Stimulated activated CD4-positive, alpha-beta T cell treated with anti-CD3 and anti-CD28 coated beads, Interleukin-4, amount 100 ng/mL, for 4 hours (primary cell): ENCODE results near the gene TWSG1.
"Not testable (repeated sequence)": the region's sequence is repeated elsewhere in the genome, so short reads cannot be mapped to it uniquely, and the experiment has no call there.

Source experiments
- DNase-seq, 2 experiments: peaks; one replicate each; pipeline ENCODE4 v3.0.0-alpha.2; 2020

Gene TWSG1

DNA sequence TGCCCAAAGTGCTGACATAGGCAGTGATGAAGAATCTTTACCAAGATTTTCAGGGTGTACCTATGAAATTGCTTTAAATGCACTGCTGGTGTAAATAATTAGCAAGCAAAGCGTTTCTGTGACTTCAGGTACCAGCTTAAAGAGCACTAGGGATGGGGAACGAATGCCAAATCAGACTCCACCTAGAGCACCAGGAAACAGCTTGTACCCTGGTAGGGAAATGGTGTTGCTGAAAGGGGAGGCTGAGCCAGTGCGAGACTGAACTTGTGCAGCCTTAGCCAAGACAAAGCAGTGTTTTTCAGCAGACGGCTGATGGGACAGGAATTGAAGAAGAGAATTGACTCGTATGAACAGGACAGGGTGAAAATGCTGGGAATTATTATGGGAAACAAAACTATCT lies 65.6 kb downstream of the TWSG1 start:
- no peak for DNase-seq

- DNase-seq: no peak
Measured at GRCh38 chr18:9401176-9401575, 66.6 kb downstream of the TWSG1 start.

- DNase-seq: not testable (repeated sequence)
Measured at GRCh38 chr18:9402358-9403007, 67.9 kb downstream of the TWSG1 start.

DNA sequence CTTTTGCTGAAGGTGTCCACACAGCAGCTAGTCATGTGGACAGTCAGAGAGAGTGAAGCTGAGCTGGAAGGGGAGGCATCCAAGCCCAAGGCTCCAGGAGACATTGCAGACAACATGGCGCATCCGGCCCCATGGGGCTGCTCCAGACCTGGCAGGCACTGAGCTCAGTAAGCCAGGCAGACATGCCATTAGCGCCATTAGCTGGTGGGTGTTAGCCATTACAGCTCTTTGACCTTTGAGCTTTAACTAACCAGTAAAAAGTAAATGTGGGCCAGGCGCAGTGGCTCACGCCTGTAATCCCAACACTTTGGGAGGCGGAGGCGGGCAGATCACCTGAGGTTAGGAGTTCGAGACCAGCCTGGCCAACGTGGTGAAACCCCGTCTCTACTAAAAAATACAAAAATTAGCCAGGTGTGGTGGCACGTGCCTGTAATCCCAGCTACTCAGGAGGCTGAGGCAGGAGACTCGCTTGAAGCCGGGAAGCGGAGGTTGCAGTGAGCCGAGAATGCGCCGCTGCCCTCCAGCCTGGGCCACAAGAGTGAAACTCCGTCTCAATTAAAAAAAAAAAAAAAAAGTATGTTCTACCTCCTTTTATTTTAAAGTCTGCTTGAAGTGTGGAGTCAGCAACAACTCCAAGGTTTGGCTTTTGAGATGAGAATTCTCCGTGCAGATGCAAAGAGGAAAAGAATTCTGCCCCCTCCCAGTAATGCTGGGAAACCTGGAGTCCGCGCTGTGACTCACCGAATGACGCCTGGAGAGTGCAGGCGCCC lies 69.4 kb downstream of the TWSG1 start:
- no peak for DNase-seq

DNA sequence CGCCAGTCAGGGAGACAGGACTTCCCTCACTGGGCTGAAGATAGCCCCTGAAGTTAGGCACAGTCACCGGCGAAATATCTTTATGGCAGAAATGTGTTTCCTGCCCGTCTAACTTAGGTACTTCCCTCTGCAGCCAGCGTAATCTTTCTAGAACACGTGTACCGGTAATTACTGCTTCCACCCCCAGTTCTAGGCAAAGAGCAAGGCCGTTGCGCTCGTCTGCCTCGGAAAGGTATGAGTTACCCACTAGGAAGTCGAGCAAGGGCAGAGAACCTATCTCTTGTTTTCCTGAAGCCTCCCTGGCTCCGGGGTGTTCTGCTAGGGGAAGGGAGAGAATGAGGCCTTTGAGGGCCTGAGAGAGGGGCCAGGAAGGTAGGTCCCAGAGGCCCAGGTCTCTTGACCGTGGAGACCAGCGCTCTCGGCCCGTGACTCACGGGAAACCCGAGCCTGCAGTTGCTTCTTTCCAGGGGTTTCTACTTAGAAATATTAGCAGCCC lies 70.0 kb downstream of the TWSG1 start:
- peak; percentile 17 to 30 for DNase-seq

DNA sequence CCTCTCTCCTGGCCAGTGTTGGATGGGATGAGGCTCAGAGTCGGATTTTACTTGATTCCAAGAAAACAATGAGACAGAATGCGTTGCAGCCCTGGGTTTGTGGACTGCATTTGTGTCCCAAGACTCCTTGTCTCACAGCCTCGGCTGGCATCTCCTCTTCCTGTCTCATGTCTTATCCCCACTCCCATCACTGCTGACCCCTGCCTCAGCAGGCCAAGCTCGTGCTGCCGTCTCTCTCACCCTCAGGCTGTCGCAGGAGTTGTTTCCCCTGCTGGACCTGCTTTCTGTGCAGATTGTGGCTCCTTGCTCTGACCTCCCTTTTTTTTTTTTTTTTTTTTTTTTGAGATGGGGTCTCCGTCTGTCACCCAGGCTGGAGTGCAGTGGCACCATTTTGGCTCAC lies 70.6 kb downstream of the TWSG1 start:
- DNase-seq: no peak

GRCh38 chr18:9405977-9406376 lies 71.4 kb downstream of the TWSG1 start:
- no peak for DNase-seq

DNA sequence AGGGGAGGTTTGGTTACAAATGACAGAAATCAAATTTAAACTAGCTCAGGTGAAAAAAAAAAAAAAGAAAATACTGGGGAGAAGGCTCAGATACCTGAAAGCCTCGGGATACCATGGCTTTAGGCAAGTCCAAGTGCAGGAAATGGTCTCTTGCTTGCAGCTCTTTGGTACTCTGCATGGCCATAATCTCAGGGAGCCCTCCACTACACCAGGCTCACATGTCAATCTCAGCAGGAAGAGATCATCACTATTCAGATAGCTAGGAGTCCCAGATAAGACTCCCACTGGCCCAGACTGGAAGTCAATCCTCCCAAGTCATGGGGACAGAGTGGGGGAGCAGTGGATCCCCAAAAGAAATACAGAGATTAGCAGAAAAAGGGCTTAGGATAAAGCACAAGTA lies 75.9 kb downstream of the TWSG1 start:
- DNase-seq: no peak

GRCh38 chr18:9413576-9413975 lies 79.0 kb downstream of the TWSG1 start:
- DNase-seq: no peak

DNA sequence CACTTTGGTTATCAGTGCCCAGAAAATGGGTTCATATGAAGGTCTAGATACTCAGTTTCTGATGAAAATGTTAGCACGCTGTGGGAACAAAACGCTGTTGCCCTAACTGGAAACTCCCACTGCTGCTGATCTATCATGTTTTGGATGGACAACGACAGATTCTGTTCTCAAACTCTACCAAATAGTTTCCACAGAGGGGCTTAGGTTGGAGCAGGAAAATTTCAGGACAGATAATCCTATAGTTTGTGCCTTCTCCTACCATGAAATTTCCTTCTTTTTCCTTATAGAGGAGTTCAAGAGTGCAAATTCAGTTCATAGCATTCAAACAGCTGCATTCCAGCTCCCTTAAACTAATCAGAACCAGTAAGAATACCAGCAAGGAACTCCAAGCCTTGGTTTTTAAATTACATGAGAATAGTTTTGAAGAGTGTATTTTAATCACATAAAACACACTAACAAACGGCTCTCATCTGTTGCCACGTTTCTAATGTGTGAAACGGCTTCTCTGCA lies 82.0 kb downstream of the TWSG1 start:
- no peak for DNase-seq

DNA sequence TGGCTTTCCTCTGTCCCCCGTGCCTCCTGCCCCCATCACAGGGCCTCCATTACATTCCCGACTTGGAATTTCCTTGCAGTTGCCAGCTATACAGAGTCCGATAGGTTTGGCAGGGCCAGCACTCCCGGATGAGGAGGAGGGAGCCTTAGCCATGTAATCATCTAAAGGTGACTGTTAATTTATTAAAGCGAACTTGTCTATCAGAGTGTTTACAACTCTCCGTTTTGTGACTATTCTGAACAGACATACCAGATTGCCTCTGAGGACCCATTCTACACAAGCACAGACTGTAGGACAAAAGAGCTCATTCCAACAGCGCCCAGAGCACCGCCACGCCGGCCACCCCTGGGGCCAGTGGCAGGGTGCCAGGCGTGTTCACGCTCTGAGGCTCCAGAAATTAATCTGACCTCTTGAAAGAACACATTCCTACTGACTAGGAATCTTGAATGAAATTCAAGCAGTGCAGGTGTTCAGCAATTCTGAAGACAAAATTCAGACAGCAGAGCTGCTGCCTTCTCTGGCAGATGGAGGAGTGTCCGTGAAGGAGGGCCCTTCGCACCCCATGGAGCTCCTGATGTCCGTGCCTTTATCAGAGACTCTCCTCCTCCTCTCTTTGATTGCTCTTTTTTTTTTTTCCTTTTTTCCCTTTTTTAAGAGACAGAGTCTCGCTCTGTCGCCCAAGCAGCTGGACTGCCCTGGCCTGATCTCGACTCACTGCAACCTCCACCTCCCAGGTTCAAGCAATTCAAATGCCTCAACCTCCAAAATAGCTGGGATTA lies 82.7 kb downstream of the TWSG1 start:
- no peak for DNase-seq

DNA sequence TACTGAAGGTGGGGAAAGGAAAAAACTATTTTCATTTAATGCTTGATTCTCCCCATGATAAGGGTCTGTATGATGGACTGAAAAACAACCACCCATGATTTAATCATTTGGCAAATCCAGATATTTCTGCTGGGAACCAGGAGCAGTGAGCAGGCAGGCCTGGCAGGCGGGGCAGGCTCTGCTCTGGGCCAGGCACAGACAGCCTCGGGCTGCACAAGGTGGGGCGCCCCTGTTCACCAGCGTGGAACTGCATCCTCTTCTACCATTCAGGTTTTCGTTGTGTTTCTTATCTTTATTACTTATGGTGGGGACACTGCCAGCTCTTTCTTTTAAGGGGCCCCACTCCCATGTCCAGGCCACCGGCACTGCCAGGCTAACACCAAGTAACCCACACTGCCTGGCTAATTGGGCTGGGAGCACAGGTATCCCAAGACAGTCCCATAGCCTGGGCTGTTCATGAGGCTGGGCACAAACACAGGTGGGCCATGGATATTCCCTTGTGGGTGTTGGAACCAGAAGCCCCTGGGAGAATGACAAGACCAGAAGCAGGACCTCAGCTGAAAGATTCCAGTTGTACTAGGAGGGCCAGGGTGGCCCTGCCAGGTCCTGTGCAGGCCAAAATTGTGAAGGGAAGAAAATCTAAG lies 83.6 kb downstream of the TWSG1 start:
- DNase-seq: no peak

DNA sequence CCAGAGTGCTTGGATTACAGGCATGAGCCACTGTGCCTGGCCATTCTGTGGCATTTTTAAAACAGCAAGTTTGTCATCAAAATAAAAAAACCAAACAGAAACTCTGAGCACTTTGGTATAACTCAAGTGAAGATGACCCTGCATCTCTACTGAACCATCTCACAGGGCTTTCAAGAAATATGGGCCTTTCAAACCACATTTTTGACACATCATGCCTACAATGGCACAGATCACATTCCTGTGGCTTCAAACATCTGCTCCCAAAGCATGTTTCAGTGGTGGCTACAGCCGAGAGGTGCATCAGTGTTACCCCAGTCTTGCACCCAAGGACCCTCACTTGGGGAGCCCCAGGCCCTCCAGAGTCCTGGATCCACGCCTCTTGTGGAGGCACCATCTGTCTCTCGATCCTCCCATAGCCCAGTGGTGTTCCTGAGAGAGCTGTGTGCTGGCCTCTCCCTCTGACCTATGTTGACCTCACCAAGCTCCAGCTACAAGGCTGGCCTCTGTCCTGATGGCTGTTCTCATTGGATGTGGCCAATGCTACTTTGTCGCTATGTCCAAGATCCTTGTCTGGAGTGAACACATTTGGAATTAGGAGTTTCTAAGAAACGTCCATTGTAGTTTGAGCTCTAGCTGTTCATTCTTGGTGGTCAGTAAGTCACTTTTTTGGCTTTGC lies 85.5 kb downstream of the TWSG1 start:
- no peak for DNase-seq

GRCh38 chr18:9421096-9421900 lies 86.7 kb downstream of the TWSG1 start:
- no peak for DNase-seq

GRCh38 chr18:9421901-9422327 lies 87.3 kb downstream of the TWSG1 start:
- no peak for DNase-seq

- DNase-seq: no peak
Measured at GRCh38 chr18:9422816-9423519, 88.4 kb downstream of the TWSG1 start.

DNA sequence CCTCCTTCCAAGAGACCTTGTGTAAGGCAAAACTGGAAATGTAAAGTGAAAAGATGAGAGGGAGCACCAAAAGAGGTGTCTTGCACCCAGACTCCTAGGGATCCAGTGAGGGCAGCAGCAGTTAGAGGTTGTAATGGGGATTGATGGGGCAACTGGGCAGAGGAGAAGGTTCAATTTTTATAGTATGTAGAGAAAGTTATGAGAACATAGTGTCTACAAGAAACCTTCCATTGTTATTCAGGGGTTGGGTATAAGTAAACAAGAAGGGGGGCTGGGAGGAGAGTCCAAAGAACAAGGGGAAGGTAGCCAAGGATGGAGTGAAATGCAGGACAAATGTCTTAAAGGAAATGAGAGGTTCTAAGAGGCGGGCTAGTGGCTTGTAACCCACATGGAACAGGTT lies 89.1 kb downstream of the TWSG1 start:
- not testable (repeated sequence) for DNase-seq

GRCh38 chr18:9424235-9424634 lies 89.7 kb downstream of the TWSG1 start:
- DNase-seq: not testable (repeated sequence)

DNA sequence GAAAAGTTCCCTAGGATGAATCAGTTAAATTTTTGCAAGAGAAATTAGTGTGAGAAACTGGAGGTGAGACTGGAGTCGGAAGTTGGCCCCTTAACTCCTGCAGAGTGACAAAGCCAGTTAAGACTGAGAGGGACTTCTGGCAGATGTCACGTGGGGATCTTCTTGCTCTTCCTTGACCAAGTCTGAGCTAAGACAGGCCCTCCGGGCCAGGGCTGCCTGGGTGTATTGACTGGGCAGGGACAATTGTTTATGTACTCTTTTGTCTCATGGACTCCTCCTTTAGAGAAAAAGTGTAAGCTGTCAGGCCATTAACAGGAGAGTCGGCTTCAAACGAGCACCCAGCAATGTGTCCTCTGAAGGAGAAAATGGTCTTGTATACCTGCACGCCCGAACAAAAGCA lies 92.2 kb downstream of the TWSG1 start:
- no peak for DNase-seq

GRCh38 chr18:9428301-9428706 lies 93.7 kb downstream of the TWSG1 start:
- DNase-seq: no peak
